Gastroesophageal sphincter (tissue), 4 donors: Measurements from ENCODE around the gene DGKI. TPM values are rescaled to one million over a fixed set of nuclear protein-coding genes. Genes with fewer than 3 reads are reported as not detected.
A peak's percentile ranks its signal among the peaks of the same experiment; 100 is the strongest.

ENCODE experiments used
- ATAC-seq: fragments of 150-250 bp; one replicate; pipeline ENCODE4 v1.9.1; 2016; ENCODE audit warnings: mild to moderate bottlenecking, moderate library complexity
- H3K27ac ChIP-seq, 4 donors: fragments of 200-600 bp; sonication (generic) in 3 of 4; 1 replicate in 3 of 4; 2 replicates in 1 of 4; pipeline ENCODE4 v1.5.1; 2016 to 2019
- H3K27me3 ChIP-seq: fragments of 200-600 bp; sonication (generic); one replicate; pipeline ENCODE4 v1.5.1; 2019
- H3K36me3 ChIP-seq, 2 donors: fragments of 200-600 bp; sonication (generic); one replicate each; pipeline ENCODE4 v1.5.1; 2019; ENCODE audit warnings: control low read depth in 1 of 2
- H3K4me1 ChIP-seq, 3 donors: fragments of 200-600 bp; sonication (generic); 1 replicate in 2 of 3; 2 replicates in 1 of 3; pipeline ENCODE4 v1.5.1; 2016 to 2019; ENCODE audit warnings: control low read depth in 2 of 3
- H3K4me3 ChIP-seq, 2 donors: fragments of 200-600 bp; sonication (generic); one replicate each; pipeline ENCODE4 v1.5.1; 2019; ENCODE audit warnings: mild to moderate bottlenecking in 1 of 2, moderate library complexity in 1 of 2
- H3K9me3 ChIP-seq, 3 donors: fragments of 200-600 bp; sonication (generic); one replicate each; pipeline ENCODE4 v1.5.1; 2017 to 2019; ENCODE audit warnings: control low read depth in 2 of 3
- CTCF ChIP-seq, 4 experiments: fragments of 200-600 bp in 2 of 4; fragments of 450-650 bp in 2 of 4; sonication (generic) in 1 of 4; IDR thresholded peaks; one replicate each; pipeline ENCODE4 v1.5.1; 2017 to 2019; ENCODE audit warnings: antibody characterized with exemption in 4 of 4, mild to moderate bottlenecking in 2 of 4, moderate library complexity in 2 of 4
- EP300 ChIP-seq: sonication (generic); formaldehyde crosslinking; IDR thresholded peaks from one replicate; pipeline ENCODE4 v1.6.1; 2017; ENCODE audit warnings: antibody characterized with exemption, mild to moderate bottlenecking
- POLR2A ChIP-seq, 2 donors: fragments of 450-650 bp; IDR thresholded peaks; one replicate each; pipeline ENCODE4 v1.6.1; 2017; ENCODE audit warnings: antibody characterized with exemption in 2 of 2, mild to moderate bottlenecking in 2 of 2, moderate library complexity in 1 of 2
- POLR2AphosphoS5 ChIP-seq: sonication (generic); formaldehyde crosslinking; IDR thresholded peaks from one replicate; pipeline ENCODE4 v1.6.1; 2017; ENCODE audit warnings: antibody characterized with exemption
- WGBS, 2 donors: methylation state at CpG; one replicate each; pipeline ENCODE4 v1.1.5; 2018; ENCODE audit warnings: low coverage in 1 of 2; 5-methylcytosine and 5-hydroxymethylcytosine counted together
- total RNA-seq, 4 donors: library from RNA; depleted of rRNA; stranded (reverse); fragments of >200 nt; gene quantifications; one replicate each; pipeline ENCODE4 v1.1.0, GENCODE V29; 2016

Gene DGKI
- total RNA-seq, 4 donors from 2014 or later = 0.27 to 4.8 (median 3.2) TPM

- Histone ChIP-seq H3K27me3 (no peaks in the 10 kb centered on the region), H3K27ac (no peak overlapping the region), H3K4me3 (no peak overlapping the region), H3K36me3 (no peaks in the 10 kb centered on the region), H3K4me1 (peaks cover 0 to 18% (median 9%) of the 10 kb centered on the region in 3 donors), H3K9me3 (no peaks in the 10 kb centered on the region)
- no peak for TF ChIP-seq CTCF (IDR thresholded peaks at IDR 0.05)
- TF ChIP-seq EP300 = no peak
- TF ChIP-seq POLR2A (IDR thresholded peaks at IDR 0.05) = no peak
- TF ChIP-seq POLR2AphosphoS5 = no peak
- 96 to 100% methylated on average over 1 to 3 of the region's 3 CpGs for WGBS, 2 donors
- no peak for ATAC-seq
Measured at GRCh38 chr7:137825489-137825888, 21.3 kb downstream of the DGKI start.

- Histone ChIP-seq H3K4me3 (no peak overlapping the region), H3K27me3 (no peaks in the 10 kb centered on the region), H3K9me3 (no peaks in the 10 kb centered on the region), H3K4me1 (peaks cover 0 to 15% (median 7%) of the 10 kb centered on the region in 3 donors), H3K36me3 (no peaks in the 10 kb centered on the region), H3K27ac (no peak overlapping the region)
- WGBS, 2 donors = 31 to 58% methylated on average over 3 of the region's 8 CpGs
- TF ChIP-seq POLR2AphosphoS5 = no peak
- TF ChIP-seq POLR2A (IDR thresholded peaks at IDR 0.05) = no peak
- no peak for TF ChIP-seq EP300
- TF ChIP-seq CTCF (IDR thresholded peaks at IDR 0.05) = no peak
- peak; percentile 39 for ATAC-seq
Measured at GRCh38 chr7:137820677-137821420, 25.9 kb downstream of the DGKI start.

- H3K27ac ChIP-seq = no peak overlapping the region
- H3K9me3 ChIP-seq = no peaks in the 10 kb centered on the region
- WGBS, 2 donors = 93 to 100% methylated on average over 1 to 2 of the region's 2 CpGs
- no peak overlapping the region for H3K4me3 ChIP-seq
- TF ChIP-seq POLR2AphosphoS5 (no peak), POLR2A (IDR thresholded peaks at IDR 0.05) (no peak), CTCF (IDR thresholded peaks at IDR 0.05) (no peak), EP300 (no peak)
- no peak for ATAC-seq
- peaks cover 0 to 15% (median 7%) of the 10 kb centered on the region in 3 donors for H3K4me1 ChIP-seq
- no peaks in the 10 kb centered on the region for H3K27me3 ChIP-seq
- no peaks in the 10 kb centered on the region for H3K36me3 ChIP-seq
Measured at GRCh38 chr7:137820156-137820555, 26.6 kb downstream of the DGKI start.

GRCh38 chr7:137818036-137818435 is 28.7 kb downstream of the DGKI start:
- Histone ChIP-seq H3K36me3 (no peaks in the 10 kb centered on the region), H3K4me3 (no peak overlapping the region), H3K9me3 (no peaks in the 10 kb centered on the region), H3K27ac (no peak overlapping the region), H3K4me1 (peaks cover 0 to 15% (median 7%) of the 10 kb centered on the region in 3 donors), H3K27me3 (no peaks in the 10 kb centered on the region)
- no peak for ATAC-seq
- WGBS, 2 donors = 76 to 100% methylated on average over 2 of the region's 2 CpGs
- TF ChIP-seq POLR2AphosphoS5 = no peak
- TF ChIP-seq CTCF (IDR thresholded peaks at IDR 0.05) = no peak
- no peak for TF ChIP-seq POLR2A (IDR thresholded peaks at IDR 0.05)
- no peak for TF ChIP-seq EP300

GRCh38 chr7:137816696-137817320 is 30.0 kb downstream of the DGKI start:
- no peak overlapping the region for H3K27ac ChIP-seq
- ATAC-seq = no peak
- H3K36me3 ChIP-seq = no peaks in the 10 kb centered on the region
- WGBS, 2 donors = 53 to 67% methylated on average over 5 of the region's 5 CpGs
- no peaks in the 10 kb centered on the region for H3K27me3 ChIP-seq
- no peak overlapping the region for H3K4me3 ChIP-seq
- TF ChIP-seq POLR2AphosphoS5 (no peak), CTCF (IDR thresholded peaks at IDR 0.05) (peak in 2 of 4 experiments; percentile 11 to 30)
- no peaks in the 10 kb centered on the region for H3K9me3 ChIP-seq
- H3K4me1 ChIP-seq = peaks cover 0 to 15% (median 7%) of the 10 kb centered on the region in 3 donors
